Dedifferentiated amniotic fluid mesenchymal stem cell (primary cell): ENCODE results near the gene FLT3LG.
A peak's percentile ranks its signal among the peaks of the same experiment; 100 is the strongest.

Source experiments
- DNase-seq: peaks from one replicate; pipeline ENCODE4 v3.0.0-alpha.2; 2016; ENCODE audit errors: extremely low spot score

The FLT3LG gene, protein sequence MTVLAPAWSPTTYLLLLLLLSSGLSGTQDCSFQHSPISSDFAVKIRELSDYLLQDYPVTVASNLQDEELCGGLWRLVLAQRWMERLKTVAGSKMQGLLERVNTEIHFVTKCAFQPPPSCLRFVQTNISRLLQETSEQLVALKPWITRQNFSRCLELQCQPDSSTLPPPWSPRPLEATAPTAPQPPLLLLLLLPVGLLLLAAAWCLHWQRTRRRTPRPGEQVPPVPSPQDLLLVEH

DNA sequence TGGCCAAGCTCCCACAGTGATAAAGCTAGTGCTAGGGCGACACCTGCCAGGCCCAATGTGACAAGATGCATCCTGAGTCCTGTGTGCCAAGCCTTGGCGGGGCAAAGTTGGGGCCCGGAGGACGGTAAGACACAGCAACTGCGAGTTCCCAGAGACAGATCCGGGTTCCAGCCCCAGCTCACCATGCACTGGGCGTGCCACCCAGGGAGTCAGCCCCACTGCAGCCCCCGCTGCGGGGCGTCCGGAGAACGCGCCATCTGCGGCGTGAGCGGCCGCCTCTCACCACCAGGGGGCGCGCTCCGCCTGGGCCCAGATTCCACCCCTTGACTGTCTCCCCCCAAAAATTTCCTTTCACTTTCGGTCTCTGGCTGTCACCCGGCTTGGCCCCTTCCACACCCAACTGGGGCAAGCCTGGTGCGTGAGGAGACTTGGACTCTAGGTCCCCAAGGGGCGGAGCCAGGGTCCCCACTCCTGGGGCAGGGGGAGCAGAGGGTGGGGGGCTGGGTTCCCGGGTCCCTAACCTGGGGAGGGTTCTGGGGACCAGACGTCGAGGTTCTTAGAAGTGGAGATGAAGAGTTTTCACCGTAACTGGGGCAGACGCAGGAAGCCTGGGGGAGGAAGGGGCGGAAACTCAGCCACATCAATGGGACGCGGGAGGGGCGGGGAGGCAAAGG is at the start of gene FLT3LG:
TSS of gene FLT3LG (plus strand) at position 348 of the 674 bp plus-strand sequence. CDS start 425 bp downstream, outside the sequence.
- peak; percentile 82 for DNase-seq

DNA sequence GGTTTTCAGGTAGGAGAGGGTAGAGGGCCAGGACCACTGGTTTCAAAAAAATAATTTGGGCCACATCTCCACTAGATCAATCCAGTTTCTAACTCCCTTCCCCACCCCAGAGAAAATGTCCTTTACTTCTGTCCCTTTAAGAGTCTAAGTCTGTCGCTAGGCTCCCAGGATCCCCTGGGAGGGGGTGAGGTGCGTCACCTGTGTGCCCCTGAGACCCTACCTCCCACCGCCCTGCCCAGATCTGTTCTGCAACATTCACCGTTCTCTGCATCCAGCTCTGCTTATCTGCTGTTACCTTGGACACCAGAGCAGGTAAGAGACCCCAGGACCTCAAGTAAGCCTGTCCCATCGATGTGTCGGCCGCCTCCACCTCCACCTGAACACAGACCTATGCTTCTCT is 48.8 kb upstream of the FLT3LG start, which contains the start of gene GFY:
TSS of gene GFY (plus strand) at position 211 of the 400 bp plus-strand sequence. CDS start 1,043 bp downstream, outside the sequence.
- no peak for DNase-seq

DNA sequence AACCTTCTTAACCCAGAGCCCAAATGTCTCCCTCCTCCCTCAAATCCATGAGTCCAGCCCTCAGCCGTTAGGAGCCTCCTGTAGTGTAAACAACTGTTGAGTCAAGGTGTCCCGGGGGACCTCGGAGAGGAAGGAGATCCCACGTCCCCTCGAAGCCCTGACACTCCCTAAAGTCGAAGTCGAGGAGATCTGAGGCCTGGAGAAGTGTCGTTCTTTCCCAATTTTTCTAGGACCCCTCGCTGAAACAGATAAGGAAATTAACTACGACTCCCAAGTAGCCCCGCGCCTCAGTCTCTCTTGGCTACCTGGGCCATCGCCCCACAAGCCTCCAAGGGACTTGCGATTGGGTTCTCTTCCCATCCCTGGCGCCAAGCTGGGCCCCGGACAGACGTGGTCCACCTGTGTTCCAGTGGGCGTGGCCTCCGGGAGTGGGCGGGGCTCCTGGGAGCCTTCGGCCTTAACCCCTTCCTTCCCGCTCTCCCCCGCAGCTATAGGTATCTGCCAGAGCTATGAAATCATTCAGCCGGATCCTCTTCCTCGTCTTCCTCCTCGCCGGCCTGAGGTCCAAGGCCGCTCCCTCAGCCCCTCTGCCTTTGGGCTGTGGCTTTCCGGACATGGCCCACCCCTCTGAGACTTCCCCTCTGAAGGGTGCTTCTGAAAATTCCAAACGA is 48.0 kb upstream of the FLT3LG start:
- DNase-seq: no peak

DNA sequence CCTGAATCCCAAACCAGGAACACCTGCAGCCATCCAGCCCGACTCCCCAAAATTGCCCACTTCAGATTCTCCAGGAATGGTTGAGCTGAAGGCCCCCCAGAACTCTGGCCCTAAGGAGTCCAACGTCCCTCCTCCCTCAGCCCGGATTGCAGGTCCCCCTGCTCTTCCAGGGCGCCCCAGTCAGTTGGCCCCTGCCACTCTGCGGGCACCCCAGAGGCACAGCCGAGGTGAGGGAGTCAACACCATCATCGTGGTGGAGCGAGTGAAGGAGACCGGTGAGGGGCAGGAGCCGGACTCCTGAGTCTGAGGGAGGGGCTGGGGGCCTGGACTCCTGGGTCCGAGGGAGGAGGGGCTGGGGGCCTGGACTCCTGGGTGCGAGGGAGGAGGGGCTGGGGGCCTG is 46.7 kb upstream of the FLT3LG start:
- DNase-seq: no peak

DNA sequence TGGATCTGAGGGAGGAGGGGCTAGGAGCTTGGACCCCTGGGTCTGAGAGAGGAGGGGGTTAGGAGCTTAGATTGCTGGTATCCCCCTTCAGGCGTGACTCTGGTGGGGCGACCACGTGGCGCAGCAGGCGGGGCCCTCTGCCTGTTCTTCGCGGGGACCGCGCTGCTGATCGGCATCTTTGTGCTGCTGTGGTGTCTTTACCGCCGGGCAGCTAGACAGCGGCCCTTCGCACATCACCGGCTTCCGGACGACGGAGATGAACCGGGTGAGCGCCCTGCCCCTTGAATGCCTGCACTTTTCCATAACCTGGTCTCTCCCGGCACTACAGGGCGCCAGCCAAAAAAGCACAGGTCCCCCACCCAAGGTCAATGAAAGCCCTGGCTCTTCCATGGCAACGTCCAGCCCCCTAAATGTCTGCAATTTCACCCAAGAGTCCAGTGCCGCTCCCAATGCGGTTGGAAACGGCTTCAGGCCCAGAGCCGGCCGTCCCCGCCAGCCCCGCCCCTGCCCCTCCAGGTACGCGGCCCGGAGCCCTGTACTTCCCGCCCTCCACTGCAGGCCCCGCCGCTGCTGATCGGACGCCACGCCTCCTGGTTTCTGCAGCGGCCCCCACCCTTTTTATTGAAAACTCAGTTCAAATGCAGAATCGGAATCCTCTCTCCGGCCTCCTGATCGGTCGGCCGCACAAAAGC is 46.0 kb upstream of the FLT3LG start:
- DNase-seq: no peak

DNA sequence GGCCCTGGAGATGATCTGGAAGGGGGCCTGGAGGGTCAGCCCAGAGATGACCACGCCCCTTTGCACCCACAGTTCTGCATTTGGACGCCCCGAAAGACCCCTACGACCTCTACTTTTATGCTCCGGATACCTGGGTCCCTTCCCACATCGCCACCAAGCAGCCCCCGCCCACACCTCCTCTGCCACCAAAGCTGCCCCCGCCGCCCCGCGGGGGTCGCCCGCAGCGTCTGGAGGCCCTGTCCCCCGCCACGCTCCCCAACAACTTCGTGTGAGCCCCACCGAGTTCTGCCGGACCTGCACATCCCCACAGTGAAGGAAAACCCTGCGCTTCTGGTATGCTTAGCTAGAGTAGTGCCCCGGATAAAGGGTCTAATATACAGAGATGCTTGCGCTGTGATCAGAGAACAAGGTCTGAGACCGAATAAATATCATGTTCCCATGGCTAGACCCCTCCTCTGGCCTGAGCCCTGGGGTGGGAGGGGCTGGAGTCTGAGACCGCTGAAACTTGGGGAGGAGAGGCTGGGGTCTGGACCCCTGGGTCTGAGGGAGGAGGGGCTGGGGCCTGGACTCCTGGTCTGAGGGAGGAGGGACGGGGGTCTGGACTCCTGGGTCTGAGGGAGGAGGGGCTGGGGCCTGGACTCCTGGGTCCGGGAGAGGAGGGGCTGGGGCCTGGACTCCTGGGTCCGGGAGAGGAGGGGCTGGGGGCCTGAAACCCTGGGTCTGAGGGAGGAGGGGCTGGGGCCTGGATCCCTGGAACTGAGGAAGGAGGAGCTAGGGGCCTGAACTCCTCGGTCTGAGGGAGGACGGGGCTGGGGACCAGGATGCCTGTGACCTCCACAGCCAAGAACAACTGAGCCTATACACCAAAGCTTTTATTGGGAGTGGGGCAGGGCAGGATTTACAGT is 45.2 kb upstream of the FLT3LG start:
- DNase-seq: no peak

DNA sequence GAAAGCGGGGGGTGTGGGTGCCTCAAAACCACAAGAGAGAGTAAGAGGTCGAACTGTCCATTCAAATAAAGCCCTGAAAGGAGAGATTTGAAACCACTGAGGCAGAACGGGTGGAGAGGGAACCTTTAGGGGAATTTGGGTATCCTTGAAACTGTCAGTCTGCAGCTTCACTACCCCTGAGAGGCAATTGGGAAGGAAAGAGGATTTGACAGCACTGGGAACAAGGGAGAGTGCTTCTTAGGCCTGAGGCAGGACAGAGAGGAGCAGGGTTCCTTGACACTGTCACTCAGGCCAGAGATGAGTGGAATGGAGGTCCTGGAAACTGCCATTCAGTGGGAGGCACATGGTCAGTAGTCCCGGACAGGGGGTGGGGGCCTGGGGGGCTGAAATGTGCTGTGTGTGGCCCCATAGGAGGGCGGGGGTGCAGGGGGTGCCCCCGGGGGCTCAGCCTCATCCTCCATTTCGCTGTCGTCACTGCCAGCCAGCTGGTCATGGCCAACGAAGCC is 43.8 kb upstream of the FLT3LG start:
- no peak for DNase-seq

DNA sequence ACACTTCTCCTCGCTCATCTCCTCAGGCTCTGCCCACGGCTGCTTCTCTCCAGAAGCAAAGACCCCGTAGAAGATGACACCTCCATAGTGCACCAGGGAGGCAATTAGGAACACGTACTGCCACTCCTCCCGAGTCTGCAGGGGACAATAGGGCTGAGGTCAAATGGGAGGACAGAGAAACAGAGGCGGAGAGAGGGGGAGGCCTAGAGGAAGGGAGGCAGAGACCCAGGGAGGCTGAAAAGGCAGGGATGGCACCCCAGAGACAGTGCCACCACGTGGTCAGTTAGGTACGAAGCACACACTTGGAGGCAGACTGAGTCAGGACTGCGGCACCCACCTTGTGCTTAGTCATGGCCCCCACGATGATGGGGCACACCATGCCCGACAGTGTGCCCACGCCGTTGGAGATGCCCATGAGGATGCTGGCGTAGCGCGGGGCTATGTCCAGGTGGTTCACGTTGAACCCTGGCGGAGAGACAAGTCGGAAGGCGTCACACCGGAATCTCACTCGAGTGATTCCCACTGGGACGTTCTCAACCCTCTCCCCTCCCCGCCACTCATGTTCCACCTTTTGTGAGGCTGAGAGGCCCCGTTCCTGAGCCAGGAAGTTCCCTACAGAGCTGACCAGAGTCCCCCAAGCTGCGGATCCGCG is 43.2 kb upstream of the FLT3LG start:
- DNase-seq: no peak

DNA sequence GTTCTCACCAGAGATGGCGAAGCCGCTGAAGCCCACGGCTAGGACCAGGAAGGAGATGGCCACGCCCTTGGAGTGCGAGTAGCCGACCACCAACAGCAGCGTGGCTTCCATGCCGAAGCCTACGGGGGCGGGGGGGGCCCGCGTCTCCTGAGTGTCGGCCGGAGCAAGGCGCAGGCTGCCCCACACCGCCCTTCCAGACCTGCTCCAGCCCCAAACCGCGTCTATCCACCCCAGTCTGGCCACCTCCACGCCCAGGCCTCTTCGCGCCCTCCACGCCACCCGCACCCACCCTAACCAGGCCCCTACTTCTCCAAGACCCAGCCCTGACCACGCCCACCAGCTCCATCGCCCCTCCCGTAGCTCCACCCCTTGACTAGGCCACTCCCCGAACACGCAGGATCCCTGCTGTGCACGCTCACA is 42.7 kb upstream of the FLT3LG start:
- DNase-seq: no peak

DNA sequence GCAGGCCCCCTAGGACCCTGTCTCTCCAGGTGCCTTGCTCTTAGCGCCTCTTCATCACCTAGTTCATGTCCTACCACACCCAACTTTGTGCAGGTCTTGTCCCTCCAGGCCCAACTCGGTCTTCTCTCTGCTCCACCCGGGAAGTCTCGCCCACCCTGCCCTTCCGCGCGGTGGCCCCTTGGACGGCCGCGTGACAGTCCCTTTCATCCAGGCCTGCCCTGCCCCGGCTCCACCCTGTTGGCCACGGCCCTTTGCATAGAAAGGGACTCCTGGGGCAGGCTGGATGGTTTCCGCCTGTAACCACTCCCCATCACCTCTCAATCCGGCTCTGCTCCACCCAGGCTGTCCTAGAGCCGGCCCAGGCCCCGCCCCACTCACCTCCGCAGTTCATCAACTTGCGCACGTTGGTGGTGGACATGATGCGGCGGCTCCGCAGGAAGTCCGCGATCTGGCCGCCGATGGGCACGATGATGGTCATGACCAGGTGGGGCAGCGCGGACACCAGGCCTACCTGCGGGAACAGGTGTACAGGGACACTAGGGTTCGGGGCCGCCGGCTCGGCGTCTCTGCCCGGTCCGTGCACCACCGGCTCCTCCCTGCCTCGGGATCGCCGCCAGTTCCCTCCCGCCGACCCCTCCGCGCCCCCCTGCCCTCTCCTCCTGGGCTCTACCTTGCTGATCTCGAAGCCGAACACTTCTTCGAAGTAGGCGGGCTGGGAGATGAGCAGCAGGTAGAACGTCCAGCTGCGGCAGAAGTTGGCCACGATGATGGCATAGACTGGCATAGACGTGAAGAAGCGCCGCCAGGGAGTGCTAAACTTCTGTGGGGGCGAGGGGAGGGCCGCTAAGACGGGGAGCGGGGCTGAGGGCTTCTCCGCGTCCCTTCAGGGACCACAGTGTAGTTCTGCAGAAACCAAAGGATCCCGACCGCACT is 41.6 kb upstream of the FLT3LG start:
- no peak for DNase-seq

DNA sequence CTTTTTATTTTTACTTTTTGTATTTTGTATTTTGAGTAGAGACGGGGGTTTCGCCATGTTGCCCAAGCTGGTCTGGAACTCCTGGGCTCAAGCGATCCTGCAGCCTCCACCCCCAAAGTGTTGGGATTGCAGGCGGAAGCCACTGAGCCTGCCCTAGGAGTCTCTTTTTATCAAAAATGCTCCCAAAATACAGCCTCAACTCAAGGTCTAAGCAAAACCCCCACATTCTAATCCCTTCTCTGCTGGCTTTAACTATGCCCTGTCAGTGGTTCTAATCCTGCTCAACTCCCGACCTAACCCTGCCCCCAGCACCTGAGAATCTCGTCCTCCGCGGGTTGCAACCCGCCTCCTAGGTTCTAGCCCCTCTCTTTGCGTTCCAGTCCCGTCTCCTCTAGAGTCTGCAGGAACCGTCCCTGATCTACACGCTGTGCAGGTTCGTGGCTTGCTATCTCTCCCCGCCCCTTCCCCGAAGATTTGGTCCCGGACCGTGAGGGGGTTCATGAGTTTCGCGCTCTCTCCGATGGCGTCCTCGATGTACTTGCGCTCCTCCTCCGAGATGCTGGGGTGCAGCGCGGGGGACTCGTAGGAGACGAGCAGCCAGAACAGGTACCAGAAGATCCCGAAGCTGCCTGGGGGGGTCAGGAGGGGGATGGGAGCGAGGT is 40.6 kb upstream of the FLT3LG start:
- DNase-seq: no peak

DNA sequence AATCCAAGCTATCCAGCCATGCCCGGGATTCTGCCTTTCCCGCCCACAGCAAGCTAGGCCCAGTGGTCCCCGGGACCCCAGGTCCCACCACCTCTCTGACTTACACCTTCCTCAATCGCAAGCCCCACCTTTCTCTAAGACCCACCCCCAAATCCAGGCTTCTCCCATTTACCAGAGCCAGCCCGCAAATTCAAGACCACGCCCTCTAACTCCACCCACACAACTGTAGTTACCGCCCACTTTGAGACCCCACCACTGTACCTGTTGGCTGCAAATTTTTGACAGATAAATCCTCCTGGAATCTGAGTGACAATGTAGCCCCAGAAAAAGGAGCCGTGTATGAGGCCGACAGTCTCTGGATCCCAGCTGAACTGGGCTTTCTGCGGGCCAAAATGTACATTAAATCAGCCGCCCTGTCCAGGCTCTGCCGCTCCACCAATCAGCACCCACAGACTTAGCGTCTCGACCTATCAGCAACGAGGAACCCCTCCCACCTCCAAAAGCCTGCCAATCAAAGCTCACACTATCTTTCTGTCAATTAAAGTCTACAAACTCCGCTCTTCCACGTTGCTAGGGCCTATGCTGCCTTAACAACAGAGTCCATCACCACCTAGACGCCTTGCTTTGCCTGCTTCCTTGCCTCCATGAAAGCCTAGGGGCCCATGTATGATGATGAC is 39.0 kb upstream of the FLT3LG start:
- DNase-seq: no peak

DNA sequence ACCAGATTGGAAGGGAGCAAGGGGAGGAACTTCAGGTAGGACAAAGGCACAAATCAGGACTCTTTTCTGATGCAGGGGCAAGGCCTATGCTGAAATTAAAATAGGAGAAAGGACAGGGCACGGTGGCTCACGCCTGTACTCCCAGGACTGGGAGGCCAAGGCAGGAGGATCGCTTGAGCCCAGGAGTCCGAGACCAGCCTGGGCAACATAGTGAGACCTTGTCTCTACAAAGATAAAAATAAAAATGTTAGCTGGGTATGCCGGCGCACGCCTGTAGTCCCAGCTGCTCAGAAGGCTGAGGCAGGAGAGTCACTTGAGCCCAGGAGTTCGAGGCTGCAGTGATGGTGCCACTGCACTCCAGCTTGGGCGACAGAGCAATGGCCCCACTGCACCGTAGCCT is 38.3 kb upstream of the FLT3LG start:
- no peak for DNase-seq

DNA sequence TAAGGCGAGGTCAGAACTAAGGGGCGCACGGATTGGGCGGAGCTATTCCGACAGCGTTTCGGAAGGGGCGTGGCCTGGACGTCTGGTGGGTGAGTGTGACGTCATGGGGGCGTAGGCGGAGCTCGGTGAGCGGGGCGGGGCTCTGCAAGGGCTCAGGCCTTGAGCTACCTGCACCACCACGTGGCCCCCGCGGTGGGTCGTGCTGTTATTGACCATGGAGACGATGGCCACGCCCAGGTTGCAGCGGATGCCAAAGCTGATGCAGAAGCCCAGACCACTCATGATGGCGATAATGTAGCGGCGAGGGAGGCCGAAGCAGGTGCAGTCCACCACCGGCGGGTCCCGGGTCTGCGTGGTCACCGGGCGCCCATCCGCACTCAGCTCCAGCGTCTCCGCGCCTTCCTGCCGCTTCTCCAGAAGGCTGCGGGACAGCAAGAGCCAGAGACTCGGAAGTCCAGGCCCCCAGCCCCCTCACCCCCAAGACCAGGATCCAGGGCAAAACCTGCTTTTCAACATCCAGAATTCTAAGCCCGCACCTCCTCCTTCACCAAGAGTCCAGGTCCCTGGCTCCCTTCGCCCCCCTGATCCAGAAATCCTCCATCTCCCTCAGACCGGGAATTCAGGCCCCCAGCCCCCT is 37.5 kb upstream of the FLT3LG start:
- DNase-seq: no peak

DNA sequence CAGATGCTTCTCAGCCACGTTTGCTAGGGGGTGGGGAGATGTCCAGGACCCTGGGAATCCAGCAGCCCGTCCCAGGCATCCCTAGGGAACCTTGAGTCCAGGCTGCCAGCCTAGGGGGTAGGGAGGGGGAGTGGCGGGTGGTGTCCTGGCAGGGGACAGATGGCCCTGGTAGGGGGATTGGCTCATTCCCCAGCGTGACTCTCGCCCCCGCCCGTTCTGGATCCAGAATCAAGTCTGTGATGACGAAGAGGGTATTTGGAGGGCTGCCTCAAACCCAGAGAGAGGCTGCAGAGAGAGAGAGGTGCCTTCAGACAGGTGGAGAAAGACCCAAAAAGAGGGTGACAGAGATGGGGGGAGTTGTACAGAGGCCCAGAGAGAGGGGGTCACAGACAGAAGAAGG is 36.8 kb upstream of the FLT3LG start:
- no peak for DNase-seq

DNA sequence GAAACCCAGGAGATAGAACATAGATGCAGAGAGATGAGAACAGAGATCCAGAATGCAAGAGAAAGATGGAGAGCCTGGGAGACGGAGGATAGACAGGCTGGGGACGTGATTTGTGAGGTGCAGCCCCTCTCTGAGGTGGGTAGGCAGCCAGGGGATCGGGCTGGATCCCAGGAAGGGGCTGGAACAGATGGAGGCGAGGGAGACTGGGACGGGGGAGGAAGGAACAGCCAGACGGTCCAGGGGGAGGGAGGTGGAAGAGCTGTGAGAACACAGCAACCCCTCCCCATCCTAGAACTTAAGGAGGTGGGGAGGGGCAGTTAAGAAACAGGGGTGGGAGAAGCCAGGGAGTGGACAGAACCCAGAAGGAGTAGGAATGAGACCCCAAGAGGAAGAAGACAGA is 35.8 kb upstream of the FLT3LG start:
- no peak for DNase-seq

DNA sequence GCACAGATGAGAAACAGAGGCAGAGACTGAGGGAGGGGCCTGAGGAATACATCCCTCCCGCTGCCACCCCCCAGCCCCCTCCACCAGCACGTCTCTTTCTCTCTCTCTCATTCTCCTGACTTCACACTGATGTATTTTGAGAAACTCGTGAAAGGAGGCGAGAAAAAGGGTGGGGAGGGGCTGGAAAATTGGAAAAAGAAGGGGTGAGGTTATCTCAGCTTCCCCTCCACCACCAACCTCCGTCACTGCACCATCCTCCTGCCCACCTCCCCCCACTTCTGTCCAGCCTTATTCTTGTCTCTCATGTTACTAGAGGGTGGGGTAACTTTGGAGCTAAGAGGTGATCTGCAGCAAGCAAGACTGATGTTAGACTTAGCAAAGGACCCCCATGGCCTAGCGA is 34.2 kb upstream of the FLT3LG start:
- DNase-seq: no peak
